Activated CD4-positive, alpha-beta memory T cell treated with anti-CD3 and anti-CD28 coated beads for 36 hours (primary cell): ENCODE measurements around the gene RGS3. TPM values are rescaled to one million over a fixed set of nuclear protein-coding genes. Genes with fewer than 3 reads are reported as not detected.
"Not testable (repeated sequence)": the region's sequence is repeated elsewhere in the genome, so short reads cannot be mapped to it uniquely, and the experiment has no call there.

Experiments used
- CTCF ChIA-PET: fragments of 350-600 bp; sonication (Branson Sonifier 250); formaldehyde crosslinking; loops from one replicate; lab custom pipeline; 2021; ENCODE audit warnings: antibody characterized with exemption, inconsistent platforms; lab: Charles Lee
- POLR2A ChIA-PET: fragments of 350-600 bp; sonication (Branson Sonifier 250); formaldehyde crosslinking; loops from one replicate; lab custom pipeline; 2021; ENCODE audit warnings: antibody characterized with exemption; lab: Charles Lee
- DNase-seq: peaks from one replicate; pipeline ENCODE4 v3.0.0-alpha.2; 2020
- H3K27ac Mint-ChIP-seq: one replicate; pipeline ENCODE4 v1.8.0; 2021; ENCODE audit warnings: mixed read lengths
- H3K27me3 Mint-ChIP-seq: one replicate; pipeline ENCODE4 v1.8.0; 2021; ENCODE audit warnings: mixed read lengths
- H3K36me3 Mint-ChIP-seq: one replicate; pipeline ENCODE4 v1.8.0; 2021; ENCODE audit warnings: mixed read lengths
- H3K4me1 Mint-ChIP-seq: one replicate; pipeline ENCODE4 v1.8.0; 2021; ENCODE audit warnings: low read depth, mixed read lengths
- H3K4me3 Mint-ChIP-seq: one replicate; pipeline ENCODE4 v1.8.0; 2021; ENCODE audit warnings: mild to moderate bottlenecking, mixed read lengths
- H3K9me3 Mint-ChIP-seq: one replicate; pipeline ENCODE4 v1.8.0; 2021; ENCODE audit warnings: mixed read lengths
- intact Hi-C: fragments of 100-400 bp; cut with micrococcal nuclease; formaldehyde crosslinking; loops from one replicate; pipeline ENCODE4 v1.15.1; 2023
- total RNA-seq, 2 experiments: library from RNA; stranded (reverse); gene quantifications; one replicate each; pipeline ENCODE4 v1.2.3, GENCODE V29; 2021

RGS3 gene
- total RNA-seq, 2 experiments from 2014 or later, result 54.4 to 57.7 TPM

DNA sequence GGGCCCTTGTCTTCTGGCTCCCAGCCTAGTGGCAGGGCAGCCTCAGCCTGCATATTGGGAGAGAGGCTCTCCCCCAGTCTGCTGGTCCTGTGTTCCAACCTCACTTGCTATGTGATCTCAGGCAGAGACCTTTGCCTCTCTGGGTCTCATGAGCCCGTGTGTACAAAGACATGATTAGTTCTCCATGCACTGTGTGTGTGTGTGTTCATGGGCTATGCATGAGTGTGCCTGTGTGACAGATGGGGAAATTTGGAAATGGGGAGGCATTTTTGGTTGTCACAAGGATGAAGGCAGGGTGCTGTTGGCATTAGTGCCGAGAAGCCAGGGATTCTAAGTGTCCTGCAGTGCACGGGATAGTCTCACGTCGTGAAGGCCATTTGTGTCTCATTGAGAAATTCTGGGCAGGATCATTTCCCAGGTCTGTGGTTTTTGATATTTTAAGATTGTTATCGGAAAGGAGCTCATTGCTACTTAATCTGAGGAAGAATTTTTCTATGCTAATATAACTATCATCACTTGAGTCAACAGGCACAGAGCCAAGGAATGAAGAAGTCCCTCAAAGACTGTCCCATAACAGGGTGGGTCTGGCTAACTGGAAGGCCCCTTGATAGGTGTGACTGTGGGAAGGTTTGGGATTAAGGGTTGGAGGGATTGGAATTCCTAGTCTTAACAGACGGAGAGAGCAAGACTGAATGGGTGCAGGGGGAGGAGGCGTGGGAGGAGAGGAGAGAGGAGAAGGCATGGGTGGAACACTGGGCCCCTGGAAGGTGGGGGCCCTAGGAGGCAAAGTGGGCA is 168.5 kb downstream of the RGS3 start:
- Mint-ChIP-seq H3K27me3 (peaks cover 10% of the 10 kb centered on the region), H3K9me3 (no peaks in the 10 kb centered on the region), H3K4me3 (no peak overlapping the region), H3K4me1 (peaks cover 6% of the 10 kb centered on the region), H3K27ac (no peak overlapping the region), H3K36me3 (no peaks in the 10 kb centered on the region)
- DNase-seq, result no peak
- intact Hi-C loops, result no loop called here
- CTCF ChIA-PET, result interaction anchor here (1.6 kb wide), 2 partner anchors 23 to 41 kb away, joined by 3 to 5 read pairs; no protein-coding TSS in a partner anchor
- POLR2A ChIA-PET, result interaction anchor here (1.4 kb wide), 1 partner anchor 9 kb away, joined by 5 read pairs; no protein-coding TSS in a partner anchor

DNA sequence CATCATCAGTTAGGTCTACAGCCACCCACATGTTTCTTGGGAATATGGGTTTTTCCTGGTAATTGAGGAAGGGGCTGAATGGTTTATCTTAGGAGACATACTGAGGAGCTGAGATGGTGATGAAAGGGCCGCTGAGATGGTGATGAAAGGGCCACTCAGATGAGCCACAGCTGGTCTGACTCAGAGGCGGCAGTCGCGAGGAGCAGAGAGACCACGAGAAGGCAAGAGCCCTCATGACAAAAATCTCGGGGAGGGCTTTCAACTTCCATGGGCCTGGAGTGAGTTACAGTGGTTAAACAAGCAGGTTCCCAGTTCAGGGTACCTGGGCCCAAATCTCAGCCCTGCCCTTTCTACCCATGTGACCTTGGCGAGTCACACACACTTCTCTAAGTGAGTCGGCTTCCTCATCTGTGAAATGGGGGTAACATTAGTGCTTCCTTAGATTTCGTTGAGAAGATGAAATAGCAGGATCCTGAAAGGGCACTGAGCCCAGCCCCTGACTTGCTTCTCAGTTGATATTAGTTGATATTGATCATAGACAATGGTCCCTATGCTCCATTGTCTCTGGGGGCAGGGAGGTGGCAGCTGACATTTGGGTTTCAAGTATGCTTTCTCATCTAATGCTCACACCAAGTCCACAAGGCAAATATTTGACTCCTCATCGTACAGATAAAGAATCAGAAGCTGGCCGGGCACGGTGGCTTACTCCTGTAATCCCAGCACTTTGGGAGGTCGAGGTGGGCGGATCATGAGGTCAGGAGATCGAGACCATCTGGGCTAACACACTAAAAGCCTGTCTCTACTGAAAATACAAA is 169.5 kb downstream of the RGS3 start:
- peak; percentile 69 for DNase-seq
- Mint-ChIP-seq H3K4me1 (peaks cover 6% of the 10 kb centered on the region), H3K27me3 (peaks cover 10% of the 10 kb centered on the region), H3K36me3 (no peaks in the 10 kb centered on the region), H3K4me3 (no peak overlapping the region), H3K27ac (no peak overlapping the region), H3K9me3 (no peaks in the 10 kb centered on the region)
- ChIA-PET CTCF (interaction anchor here (1.0 to 2.6 kb wide), 4 partner anchors 22 to 42 kb away, joined by 3 to 17 read pairs (median 4); no protein-coding TSS in a partner anchor), POLR2A (interaction anchor here (1.4 kb wide), 1 partner anchor 10 kb away, joined by 5 read pairs; no protein-coding TSS in a partner anchor)
- intact Hi-C loops, result no loop called here

DNA sequence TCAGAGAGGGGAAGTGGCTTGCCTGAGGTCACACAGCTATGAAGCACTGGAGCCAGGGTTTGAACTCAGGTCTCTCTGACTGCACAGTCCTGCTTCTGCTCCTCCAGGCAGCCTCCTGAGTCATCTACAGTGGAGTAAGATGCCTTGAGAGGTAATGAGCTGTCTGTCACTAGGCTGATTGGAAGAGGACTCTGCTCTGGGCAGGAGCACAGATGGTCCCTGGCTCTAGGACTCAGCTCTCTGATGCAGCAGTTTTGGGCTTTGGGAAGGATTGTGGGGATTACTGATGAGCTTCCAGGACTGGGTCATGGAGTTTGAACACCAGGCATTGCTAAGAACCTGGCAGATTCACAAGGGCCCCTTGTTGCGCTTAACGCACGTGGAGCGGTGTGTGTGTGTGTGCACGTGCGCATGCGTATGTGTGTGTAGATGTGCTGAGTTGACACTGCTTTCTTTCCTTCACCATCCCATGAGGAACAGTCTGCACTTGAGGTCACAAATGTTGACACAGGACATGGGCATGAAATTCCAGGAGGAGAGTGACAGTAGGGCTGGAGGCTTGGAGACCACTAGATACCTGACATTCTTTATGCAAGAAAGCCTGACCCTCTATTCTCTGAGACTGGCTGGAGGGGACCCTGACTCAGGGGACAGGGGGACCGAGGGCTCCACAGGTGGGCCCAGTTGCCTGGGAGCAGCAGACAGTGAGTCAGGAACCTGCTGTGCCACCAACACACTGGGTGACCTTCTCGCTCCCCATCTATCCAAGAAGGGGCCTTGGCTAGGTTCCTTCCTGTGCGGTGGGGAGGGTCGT is 170.5 kb downstream of the RGS3 start:
- Mint-ChIP-seq H3K9me3 (no peaks in the 10 kb centered on the region), H3K4me1 (peaks cover 6% of the 10 kb centered on the region), H3K27me3 (peaks cover 7% of the 10 kb centered on the region), H3K36me3 (no peaks in the 10 kb centered on the region), H3K4me3 (no peak overlapping the region), H3K27ac (no peak overlapping the region)
- ChIA-PET CTCF (interaction anchor here (1.0 to 2.6 kb wide), 2 partner anchors 21 to 24 kb away, joined by 3 to 17 read pairs; no protein-coding TSS in a partner anchor), POLR2A (no interaction called here)
- intact Hi-C loops, result no loop called here
- no peak for DNase-seq

DNA sequence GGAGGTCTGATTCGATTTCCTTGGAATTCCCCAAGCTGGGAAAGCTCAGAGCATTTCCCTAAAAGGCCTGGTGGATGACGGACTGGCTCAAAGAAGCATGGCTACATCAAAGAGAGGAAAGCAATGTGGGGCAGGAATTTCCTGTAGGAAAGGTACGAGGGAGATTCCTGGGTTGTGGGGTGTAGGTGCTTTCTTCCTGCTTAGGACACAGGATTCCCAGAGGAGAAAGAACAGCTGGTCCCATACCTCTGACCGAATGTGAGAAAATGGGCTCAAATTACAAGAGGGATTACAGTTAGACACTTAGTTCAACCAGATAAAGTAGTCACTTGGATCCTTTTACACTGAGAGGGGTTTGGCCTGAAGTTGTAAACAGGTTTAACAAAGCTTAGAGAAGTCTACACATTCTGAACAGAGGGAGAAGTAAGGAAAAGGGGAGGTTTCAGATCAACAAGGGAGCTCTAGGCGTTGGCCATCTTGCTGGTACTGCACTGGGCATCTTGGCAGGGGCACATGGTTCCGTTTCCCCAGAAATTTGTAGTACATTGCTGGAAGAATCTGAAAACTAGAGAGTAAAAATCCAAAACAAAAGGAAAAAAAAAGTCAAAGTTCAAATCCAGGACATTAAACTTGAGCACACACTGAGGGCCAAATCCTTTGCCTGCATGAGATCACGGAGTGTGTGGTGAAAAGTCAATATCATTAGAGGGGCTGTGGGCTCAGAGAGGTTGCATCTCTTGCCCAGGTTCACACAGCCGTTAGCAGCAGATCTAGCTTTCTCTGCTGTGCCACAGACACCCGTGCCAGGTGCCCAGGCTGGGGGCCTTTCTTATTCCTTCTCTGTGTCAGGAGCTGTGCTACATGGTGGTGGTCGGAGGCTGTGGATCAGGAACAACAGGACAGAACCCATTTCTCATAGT is 171.3 kb downstream of the RGS3 start:
- Mint-ChIP-seq H3K27me3 (peaks cover 6% of the 10 kb centered on the region), H3K9me3 (no peaks in the 10 kb centered on the region), H3K4me1 (peaks cover 6% of the 10 kb centered on the region), H3K27ac (no peak overlapping the region), H3K36me3 (no peaks in the 10 kb centered on the region), H3K4me3 (no peak overlapping the region)
- DNase-seq, result no peak
- POLR2A ChIA-PET, result no interaction called here
- intact Hi-C loops, result no loop called here
- CTCF ChIA-PET, result interaction anchor here (1.8 to 2.6 kb wide), 2 partner anchors 20 to 43 kb away, joined by 7 to 17 read pairs; no protein-coding TSS in a partner anchor

DNA sequence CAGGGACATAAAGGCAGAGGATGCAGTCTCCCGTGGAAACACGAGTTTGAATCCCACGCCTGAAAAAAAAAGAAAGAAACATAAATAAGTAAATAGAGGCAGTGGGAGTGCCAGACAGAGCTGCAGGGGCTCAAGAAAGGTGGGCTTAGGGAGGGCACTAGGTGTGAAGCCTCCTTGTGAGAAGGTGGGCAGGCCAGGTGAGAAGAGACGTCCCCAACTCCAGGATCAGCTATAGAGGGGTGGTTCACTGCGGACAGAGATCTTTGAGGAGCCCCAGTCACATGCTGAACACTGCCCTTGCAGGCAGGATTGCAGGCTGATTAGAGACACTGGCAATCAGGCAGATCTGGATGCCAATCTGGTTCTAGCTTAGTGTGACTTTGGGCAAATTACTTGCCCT is 172.1 kb downstream of the RGS3 start:
- peaks cover 6% of the 10 kb centered on the region for H3K27me3 Mint-ChIP-seq
- H3K36me3 Mint-ChIP-seq, result no peaks in the 10 kb centered on the region
- intact Hi-C loops, result no loop called here
- no peak for DNase-seq
- no peak overlapping the region for H3K27ac Mint-ChIP-seq
- peaks cover 6% of the 10 kb centered on the region for H3K4me1 Mint-ChIP-seq
- ChIA-PET CTCF (interaction anchor here (1.8 to 2.6 kb wide), 2 partner anchors 19 to 44 kb away, joined by 7 to 17 read pairs; no protein-coding TSS in a partner anchor), POLR2A (no interaction called here)
- H3K9me3 Mint-ChIP-seq, result no peaks in the 10 kb centered on the region
- no peak overlapping the region for H3K4me3 Mint-ChIP-seq

DNA sequence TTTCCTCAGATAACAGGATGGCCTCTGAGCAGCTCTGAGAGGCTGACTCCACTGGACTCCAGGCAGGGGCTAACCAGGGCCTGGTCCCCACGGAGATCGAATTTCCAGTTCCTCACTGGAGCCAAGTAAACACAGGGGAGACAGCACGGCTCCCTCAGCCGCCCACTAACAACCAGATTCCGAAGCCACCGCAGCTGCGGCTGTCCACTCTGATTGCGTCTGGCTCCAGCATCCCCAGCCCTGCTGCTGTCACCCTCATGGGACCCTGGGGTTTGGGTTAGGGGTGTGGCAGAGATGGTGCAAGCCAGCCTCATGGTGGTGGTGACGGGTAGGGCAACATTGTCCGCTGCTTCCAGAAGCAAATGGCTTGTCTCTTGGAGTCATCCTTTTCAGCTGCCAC is 172.6 kb downstream of the RGS3 start:
- H3K36me3 Mint-ChIP-seq, result no peaks in the 10 kb centered on the region
- CTCF ChIA-PET, result interaction anchor here (0.6 to 2.6 kb wide), 3 partner anchors 19 to 190 kb away, joined by 3 to 17 read pairs (median 7); no protein-coding TSS in a partner anchor

DNA sequence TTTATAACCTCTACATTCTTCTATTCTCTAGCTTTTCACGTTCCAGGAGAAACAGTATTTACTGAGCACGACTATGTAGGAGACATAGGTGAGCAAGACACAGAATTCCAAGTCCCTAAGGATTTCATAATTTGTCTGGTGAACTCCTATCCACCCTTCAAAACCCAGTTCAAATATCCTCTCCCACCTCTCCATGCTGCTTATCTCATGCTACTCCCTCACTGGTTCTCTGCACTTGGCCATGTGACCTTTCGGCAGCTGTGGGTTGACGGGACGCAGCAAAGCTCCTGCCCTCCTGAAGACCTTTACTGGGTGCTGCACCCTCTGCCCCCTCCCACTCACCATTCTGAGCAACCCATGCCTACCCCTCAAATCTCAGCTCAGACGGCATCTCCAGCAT is 173.2 kb downstream of the RGS3 start:
- POLR2A ChIA-PET, result no interaction called here
- H3K4me1 Mint-ChIP-seq, result peaks cover 6% of the 10 kb centered on the region
- intact Hi-C loops, result no loop called here
- no peak for DNase-seq
- no peaks in the 10 kb centered on the region for H3K9me3 Mint-ChIP-seq
- CTCF ChIA-PET, result interaction anchor here (0.6 to 1.8 kb wide), 3 partner anchors 18 to 191 kb away, joined by 3 to 7 read pairs (median 3); no protein-coding TSS in a partner anchor
- no peak overlapping the region for H3K4me3 Mint-ChIP-seq
- H3K27ac Mint-ChIP-seq, result no peak overlapping the region
- H3K36me3 Mint-ChIP-seq, result no peaks in the 10 kb centered on the region
- peaks cover 6% of the 10 kb centered on the region for H3K27me3 Mint-ChIP-seq

More for the DNA sequence above, 172.6 kb downstream of the RGS3 start:
- no peaks in the 10 kb centered on the region for H3K9me3 Mint-ChIP-seq
- DNase-seq, result no peak
- H3K4me1 Mint-ChIP-seq, result peaks cover 6% of the 10 kb centered on the region
- POLR2A ChIA-PET, result no interaction called here
- H3K27ac Mint-ChIP-seq, result no peak overlapping the region
- H3K27me3 Mint-ChIP-seq, result peaks cover 6% of the 10 kb centered on the region
- no peak overlapping the region for H3K4me3 Mint-ChIP-seq
- intact Hi-C loops, result no loop called here

DNA sequence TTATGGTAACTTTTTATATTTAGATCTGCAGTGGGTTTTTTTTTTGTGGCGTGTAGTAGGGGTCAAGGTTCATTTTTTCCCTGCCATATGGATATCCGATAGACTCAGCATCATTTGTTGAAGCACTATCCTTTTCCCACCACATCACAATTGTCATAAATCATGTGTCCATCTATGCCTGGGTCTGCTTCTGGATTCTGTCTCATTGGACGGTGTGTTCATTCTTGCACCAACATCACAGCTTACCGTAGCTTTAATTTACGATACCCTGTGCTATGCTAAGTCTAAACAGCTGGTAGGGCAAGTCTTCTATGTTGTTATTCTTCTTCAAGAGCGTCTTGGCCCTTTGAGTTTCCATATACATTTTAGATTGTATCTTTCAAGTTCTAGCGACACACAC is 175.0 kb downstream of the RGS3 start:
- Mint-ChIP-seq H3K4me3 (no peak overlapping the region), H3K36me3 (no peaks in the 10 kb centered on the region), H3K27me3 (no peaks in the 10 kb centered on the region), H3K4me1 (no peaks in the 10 kb centered on the region), H3K27ac (no peak overlapping the region), H3K9me3 (no peaks in the 10 kb centered on the region)
- POLR2A ChIA-PET, result no interaction called here
- CTCF ChIA-PET, result no interaction called here
- DNase-seq, result no peak
- intact Hi-C loops, result no loop called here

DNA sequence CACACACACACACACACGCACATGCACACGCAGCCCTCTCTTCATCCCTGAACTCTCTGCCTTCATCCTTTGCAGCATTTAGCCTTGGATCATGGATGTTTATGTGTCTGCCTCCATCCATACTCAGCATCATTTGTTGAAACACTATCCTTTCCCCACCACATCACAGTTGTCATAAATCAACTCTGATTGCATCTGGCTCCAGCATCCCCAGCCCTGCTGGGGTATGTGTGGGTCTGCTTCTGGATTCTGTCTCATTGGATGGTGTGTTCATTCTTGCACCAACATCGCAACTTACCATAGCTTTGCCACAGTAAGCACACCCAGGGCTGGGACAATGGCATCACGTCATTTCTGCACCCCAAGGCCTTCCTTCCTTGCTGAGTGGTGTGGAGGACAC is 175.4 kb downstream of the RGS3 start:
- Mint-ChIP-seq H3K4me3 (no peak overlapping the region), H3K4me1 (no peaks in the 10 kb centered on the region)

DNA sequence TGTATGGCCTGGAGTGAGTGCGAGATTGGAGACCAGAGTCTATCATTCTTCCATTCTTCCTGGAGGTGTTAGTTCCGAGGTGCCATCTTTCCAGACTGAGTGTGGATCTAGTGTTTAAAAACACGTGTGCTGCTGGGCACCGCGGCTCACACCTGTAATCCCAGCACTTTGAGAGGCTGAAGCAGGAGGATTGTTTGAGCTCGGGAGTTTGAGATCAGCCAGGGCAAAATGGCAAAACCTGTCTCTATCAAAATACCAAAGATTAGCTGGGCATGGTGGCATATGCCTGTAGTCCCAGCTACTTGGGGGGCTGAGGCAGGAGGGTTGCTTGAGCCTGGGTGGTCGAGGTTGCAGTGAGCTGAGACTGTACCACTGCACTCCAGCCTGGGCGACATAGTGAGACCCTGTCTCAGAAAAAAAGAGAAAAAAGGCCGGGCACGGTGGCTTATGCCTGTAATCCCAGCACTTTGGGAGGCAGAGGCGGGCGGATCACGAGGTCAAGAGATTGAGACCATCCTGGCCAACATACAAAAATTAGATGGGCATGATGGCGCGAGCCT is 176.0 kb downstream of the RGS3 start:
- H3K9me3 Mint-ChIP-seq, POLR2A ChIA-PET, H3K27ac Mint-ChIP-seq, H3K27me3 Mint-ChIP-seq, H3K4me3 Mint-ChIP-seq, intact Hi-C loops, H3K4me1 Mint-ChIP-seq, CTCF ChIA-PET, H3K36me3 Mint-ChIP-seq, DNase-seq: not testable (repeated sequence)

More for the DNA sequence above, 175.4 kb downstream of the RGS3 start:
- Mint-ChIP-seq H3K9me3 (no peaks in the 10 kb centered on the region), H3K27ac (no peak overlapping the region), H3K27me3 (no peaks in the 10 kb centered on the region), H3K36me3 (no peaks in the 10 kb centered on the region)
- ChIA-PET POLR2A (no interaction called here), CTCF (no interaction called here)
- no peak for DNase-seq
- intact Hi-C loops, result no loop called here
